GM13976 (cell line): ENCODE results near the gene LBHD2.

ENCODE experiments used
- DNase-seq: peaks from one replicate; pipeline ENCODE4 v3.0.0; 2012; ENCODE audit warnings: low spot score
- in situ Hi-C: fragments of 300-500 bp; cut with MboI; formaldehyde crosslinking; loops from one replicate; pipeline ENCODE4 v1.12.0; 2022; ENCODE audit warnings: low sequenced_read_pairs, mixed read lengths, inconsistent platforms; ENCODE audit not compliant: unreplicated experiment
- TF ChIP-seq, protein P1 (sequence below): IDR thresholded peaks from 2 replicates; pipeline ENCODE4 v1.5.1; 2012; ENCODE audit warnings: borderline replicate concordance, mild to moderate bottlenecking; ENCODE audit not compliant: insufficient read depth; ENCODE audit errors: extremely low read depth, missing control alignments, control extremely low read depth

Gene LBHD2

DNA sequence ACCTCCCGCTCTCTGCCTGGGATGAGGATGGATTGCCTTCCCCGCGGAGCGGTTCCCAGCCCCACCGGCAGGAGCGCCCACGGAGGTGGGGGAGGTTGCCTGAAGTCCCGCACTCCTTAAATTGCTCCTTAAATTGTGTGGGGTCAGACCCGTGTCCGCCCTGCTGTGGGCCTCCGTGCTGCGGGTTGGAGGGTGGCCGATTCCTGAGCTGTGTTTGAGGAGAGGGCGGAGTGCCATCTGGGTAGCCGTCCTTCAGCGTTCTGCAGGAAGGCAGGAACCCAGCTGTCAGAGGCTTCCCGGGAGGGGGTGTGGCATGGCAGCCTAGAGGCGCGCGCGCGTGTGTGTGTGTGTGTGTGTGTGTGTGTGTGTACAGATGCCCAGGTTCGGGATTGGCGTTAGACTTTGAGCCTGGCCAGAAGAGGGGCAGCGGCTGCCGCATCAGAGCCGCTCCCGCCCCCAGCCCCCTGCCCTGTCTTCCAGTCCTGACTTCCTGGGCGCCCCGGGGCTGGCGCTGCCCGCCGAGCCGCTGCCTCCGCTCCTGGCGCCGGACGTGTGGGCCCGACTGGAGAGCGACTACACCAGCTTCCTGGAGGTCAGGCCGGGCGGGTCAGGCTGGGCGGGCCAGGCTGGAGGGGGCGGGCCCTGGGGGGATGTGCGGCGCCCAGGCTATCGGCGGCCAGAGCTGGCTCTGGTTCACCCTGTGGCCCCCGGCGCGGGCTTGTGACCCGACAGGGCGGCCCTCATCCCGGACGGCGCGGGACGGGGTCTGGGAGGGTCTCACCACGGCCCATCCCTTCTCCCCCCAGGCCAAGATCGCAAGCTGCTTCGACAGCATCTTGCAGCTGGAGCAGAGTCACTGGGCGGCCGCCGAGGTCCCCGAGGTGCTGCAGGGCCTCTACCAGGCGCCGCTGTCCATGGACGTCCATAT is 19.7 kb downstream of the LBHD2 start:
- DNase-seq = no peak
- in situ Hi-C loops = no loop called here
- TF ChIP-seq, protein P1, sequence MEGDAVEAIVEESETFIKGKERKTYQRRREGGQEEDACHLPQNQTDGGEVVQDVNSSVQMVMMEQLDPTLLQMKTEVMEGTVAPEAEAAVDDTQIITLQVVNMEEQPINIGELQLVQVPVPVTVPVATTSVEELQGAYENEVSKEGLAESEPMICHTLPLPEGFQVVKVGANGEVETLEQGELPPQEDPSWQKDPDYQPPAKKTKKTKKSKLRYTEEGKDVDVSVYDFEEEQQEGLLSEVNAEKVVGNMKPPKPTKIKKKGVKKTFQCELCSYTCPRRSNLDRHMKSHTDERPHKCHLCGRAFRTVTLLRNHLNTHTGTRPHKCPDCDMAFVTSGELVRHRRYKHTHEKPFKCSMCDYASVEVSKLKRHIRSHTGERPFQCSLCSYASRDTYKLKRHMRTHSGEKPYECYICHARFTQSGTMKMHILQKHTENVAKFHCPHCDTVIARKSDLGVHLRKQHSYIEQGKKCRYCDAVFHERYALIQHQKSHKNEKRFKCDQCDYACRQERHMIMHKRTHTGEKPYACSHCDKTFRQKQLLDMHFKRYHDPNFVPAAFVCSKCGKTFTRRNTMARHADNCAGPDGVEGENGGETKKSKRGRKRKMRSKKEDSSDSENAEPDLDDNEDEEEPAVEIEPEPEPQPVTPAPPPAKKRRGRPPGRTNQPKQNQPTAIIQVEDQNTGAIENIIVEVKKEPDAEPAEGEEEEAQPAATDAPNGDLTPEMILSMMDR = no peak

DNA sequence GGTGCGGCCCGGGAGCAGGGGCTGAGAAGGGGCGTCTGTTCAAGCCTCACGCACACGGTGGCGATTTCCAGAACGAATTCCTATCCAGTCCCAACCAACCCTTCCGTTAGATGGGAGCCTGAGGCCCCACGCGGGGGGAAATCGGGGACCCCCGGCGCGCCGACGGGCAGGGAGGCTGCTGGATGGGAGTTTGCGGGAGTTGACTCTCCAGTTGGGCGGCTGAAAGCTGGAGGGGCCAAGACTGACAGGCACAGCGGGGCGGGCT is 20.3 kb downstream of the LBHD2 start:
- DNase-seq = no peak
- in situ Hi-C loops = no loop called here
- TF ChIP-seq, protein P1 = no peak

DNA sequence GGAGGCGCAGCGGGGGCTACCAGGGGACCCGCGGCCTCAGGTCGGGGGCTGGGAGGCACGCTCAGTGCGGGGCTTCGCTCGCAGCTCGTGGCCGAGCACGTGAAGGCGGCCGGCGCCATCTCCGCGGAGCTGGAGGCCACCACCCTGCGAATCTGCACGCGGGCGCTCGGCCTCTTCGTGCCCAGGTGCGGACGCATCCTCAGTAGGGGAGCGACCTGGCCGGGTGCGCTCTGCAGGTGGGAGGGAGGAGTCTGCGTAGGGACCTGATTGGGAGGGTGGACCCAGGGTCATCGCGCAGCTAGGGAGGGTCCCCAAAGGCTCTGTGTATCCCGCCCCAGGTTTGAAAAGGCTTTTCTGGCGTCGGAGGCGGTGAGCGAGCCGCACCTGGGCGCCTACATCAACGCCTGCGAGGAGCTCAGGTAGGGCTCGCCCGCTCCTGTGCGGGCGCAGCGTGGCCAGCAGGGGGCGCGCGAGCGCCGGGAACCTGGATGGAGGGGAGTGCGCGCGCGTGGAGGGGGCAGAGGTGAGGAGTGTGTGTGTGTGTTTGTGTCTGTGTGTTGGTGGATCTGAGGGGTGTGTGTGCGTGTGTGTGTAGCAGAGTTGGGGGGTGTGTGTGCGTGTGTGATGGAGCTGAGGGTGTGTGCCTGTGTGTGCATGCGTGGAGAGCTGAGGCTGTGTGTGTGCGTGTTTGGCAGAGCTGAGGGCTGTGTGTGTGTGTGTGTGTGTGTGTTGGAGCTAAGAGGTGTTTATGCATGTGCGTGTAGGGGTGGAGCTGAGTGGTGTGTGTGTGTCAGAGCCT is 20.8 kb downstream of the LBHD2 start:
- peak; percentile 89 for DNase-seq
- in situ Hi-C loops = loop anchor here (5.0 kb wide), 1 partner anchor 82 kb away; no protein-coding TSS in a partner anchor
- TF ChIP-seq, protein P1 = peak; percentile 98

- TF ChIP-seq, protein P1 = peak; percentile 18
- in situ Hi-C loops = loop anchor here (5.0 kb wide), 1 partner anchor 82 kb away; no protein-coding TSS in a partner anchor
- peak; percentile 63 for DNase-seq
Observed at GRCh38 chr14:103105580-103106150, 21.7 kb downstream of the LBHD2 start.

GRCh38 chr14:103107455-103107854 is 23.4 kb downstream of the LBHD2 start:
- DNase-seq = no peak
- TF ChIP-seq, protein P1 = no peak
- in situ Hi-C loops = loop anchor here (5.0 kb wide), 1 partner anchor 80 kb away; no protein-coding TSS in a partner anchor

DNA sequence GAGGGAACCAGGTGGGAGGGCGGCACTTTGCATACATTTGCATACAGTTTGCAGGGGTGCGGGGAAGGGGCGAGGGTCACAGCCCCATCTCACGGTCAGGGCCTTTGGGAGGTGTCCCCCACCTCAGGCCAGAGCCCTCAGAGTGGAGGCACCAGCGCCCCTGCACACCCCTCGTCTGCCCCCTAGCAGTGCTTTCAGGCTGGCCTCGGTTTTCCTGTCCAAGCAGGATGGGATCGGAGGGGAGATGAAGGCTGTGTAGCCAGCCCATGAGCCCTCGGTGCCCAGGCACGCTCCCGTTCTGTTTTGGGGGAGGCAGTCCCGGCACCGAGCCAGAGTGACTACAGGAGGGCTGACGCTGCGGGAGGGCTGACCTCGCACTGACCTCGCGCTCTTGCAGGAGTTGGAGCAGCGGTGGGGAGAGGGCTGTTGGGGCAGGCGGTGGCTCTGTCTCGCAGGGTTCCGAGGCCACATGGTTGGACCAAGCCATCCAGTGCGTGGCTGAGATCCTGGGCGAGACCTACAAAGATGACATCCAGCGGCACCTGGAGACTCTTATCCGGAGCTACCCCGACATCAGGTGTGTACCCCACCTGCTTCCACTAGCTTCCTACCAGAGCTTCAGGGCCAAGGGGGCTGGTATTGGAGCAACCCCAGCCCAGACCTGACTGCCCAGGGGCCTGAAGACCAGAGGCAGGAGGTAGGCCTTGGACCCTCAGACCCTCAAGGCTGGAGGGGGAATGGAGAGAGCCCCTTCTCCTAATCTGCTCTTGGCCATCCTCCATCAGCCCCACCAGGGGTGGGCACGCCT is 24.1 kb downstream of the LBHD2 start:
- TF ChIP-seq, protein P1 = no peak
- no peak for DNase-seq
- in situ Hi-C loops = loop anchor here (5.0 kb wide), 1 partner anchor 79 kb away; no protein-coding TSS in a partner anchor
